Measurements from ENCODE around the gene UBLCP1. TPM values are rescaled to one million over a fixed set of nuclear protein-coding genes. Genes with fewer than 3 reads are reported as not detected.
"Not testable (repeated sequence)": the region's sequence is repeated elsewhere in the genome, so short reads cannot be mapped to it uniquely, and the experiment has no call there.

UBLCP1 gene
- total RNA-seq, 1 donor from 2014 or later = 27.8 TPM

DNA sequence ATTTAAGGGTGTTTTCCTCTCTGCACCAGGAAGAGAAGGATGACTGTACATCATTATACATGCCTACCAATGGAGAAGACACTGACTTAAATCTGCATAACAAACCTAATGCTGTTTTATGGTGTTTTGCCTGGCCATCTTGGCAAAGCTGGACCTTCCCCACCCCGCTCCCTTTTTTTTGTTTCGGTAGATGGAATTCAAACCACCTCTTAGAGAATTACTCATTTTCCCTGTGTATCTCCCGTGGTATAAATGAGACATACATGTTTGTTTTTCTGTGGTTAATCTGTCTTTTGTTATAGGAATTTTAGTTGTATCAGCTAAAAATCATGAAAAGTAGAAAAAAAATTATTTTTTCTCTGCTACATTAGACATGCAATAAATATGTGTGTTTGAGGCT is 38.4 kb downstream of the UBLCP1 start:
- H3K4me1 Mint-ChIP-seq = peaks cover 8% of the 10 kb centered on the region
- peaks cover 37% of the 10 kb centered on the region for H3K9me3 Mint-ChIP-seq
- H3K36me3 Mint-ChIP-seq = peaks cover 3% of the 10 kb centered on the region
- no peak overlapping the region for H3K4me3 Mint-ChIP-seq
- H3K27me3 Mint-ChIP-seq (ENCODE audit: low read depth) = peaks cover 29% of the 10 kb centered on the region
- no peak for DNase-seq (ENCODE audit: low spot score in 2 of 2, unreplicated experiment in 2 of 2)
- TF ChIP-seq CTCF (IDR thresholded peaks at IDR 0.05; ENCODE audit: unreplicated experiment) = no peak
- no peak overlapping the region for H3K27ac Mint-ChIP-seq

DNA sequence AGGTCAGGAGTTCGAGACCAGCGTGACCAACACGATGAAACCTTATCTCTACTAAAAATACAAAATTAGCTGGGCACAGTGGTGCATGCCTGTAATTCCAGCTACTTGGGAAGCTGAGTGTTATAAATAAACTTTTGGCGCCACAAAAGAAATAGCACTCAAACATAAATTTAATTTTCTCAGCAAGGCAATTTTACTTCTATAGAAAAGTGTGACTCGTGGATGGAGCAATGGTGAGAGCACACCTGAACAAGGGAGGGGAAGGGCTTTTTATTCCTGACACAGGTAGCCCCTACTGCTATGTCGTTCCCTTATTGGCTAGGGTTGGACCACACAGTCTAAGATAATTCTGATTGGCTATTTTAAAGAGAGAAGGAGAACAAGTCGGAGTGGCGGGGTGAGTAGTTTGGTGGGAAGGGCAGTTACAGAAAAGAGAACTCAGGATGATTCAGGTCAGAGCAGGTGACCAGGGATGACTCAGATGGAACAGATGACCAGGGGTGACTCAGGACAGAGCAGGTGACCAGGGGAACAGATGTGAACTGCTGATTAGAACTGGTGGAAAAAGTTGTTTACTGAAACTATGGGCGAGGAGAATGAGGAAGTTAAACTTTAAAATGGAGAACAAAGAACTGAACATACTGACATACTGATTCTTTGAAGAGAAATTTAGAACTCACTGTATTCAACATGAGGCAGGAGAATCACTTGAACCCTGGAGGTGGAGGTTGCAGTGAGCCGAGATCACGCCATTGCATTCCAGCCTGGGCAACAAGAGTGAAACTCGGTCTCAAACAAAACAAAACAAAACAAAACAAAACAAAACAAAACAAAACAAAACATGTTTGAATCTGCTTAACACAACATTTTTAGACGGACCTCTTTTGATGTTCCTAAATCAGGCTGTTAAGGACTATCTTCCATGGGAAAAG is 39.1 kb downstream of the UBLCP1 start:
- Mint-ChIP-seq H3K27me3 (ENCODE audit: low read depth) (peaks cover 33% of the 10 kb centered on the region), H3K9me3 (peaks cover 33% of the 10 kb centered on the region)
- DNase-seq (ENCODE audit: low spot score in 2 of 2, unreplicated experiment in 2 of 2); H3K27ac Mint-ChIP-seq; H3K36me3 Mint-ChIP-seq; H3K4me1 Mint-ChIP-seq; H3K4me3 Mint-ChIP-seq: not testable (repeated sequence)

GRCh38 chr5:159303286-159303685 is 40.2 kb downstream of the UBLCP1 start:
- H3K9me3 Mint-ChIP-seq = peaks cover 27% of the 10 kb centered on the region
- no peak overlapping the region for H3K27ac Mint-ChIP-seq
- H3K4me1 Mint-ChIP-seq = peaks cover 8% of the 10 kb centered on the region
- TF ChIP-seq CTCF (IDR thresholded peaks at IDR 0.05; ENCODE audit: unreplicated experiment) = no peak
- H3K4me3 Mint-ChIP-seq = no peak overlapping the region
- no peak for DNase-seq (ENCODE audit: low spot score in 2 of 2, unreplicated experiment in 2 of 2)
- peaks cover 3% of the 10 kb centered on the region for H3K36me3 Mint-ChIP-seq
- peaks cover 44% of the 10 kb centered on the region for H3K27me3 Mint-ChIP-seq (ENCODE audit: low read depth)

- Mint-ChIP-seq H3K36me3 (peaks cover 3% of the 10 kb centered on the region), H3K27ac (no peak overlapping the region), H3K27me3 (ENCODE audit: low read depth) (peaks cover 61% of the 10 kb centered on the region), H3K4me1 (peaks cover 6% of the 10 kb centered on the region), H3K4me3 (no peak overlapping the region), H3K9me3 (peaks cover 19% of the 10 kb centered on the region)
- no peak for DNase-seq (ENCODE audit: low spot score in 2 of 2, unreplicated experiment in 2 of 2)
- no peak for TF ChIP-seq CTCF (IDR thresholded peaks at IDR 0.05; ENCODE audit: unreplicated experiment)
Measured at GRCh38 chr5:159304961-159305595, 42.0 kb downstream of the UBLCP1 start.

GRCh38 chr5:159309689-159310433 is 46.8 kb downstream of the UBLCP1 start:
- H3K9me3 Mint-ChIP-seq = no peaks in the 10 kb centered on the region
- peaks cover 83% of the 10 kb centered on the region for H3K27me3 Mint-ChIP-seq (ENCODE audit: low read depth)

More at GRCh38 chr5:159309689-159310433, 46.8 kb downstream of the UBLCP1 start:
- Mint-ChIP-seq H3K36me3 (no peaks in the 10 kb centered on the region), H3K4me3 (no peak overlapping the region), H3K27ac (no peak overlapping the region), H3K4me1 (peaks cover 7% of the 10 kb centered on the region)
- TF ChIP-seq CTCF (IDR thresholded peaks at IDR 0.05; ENCODE audit: unreplicated experiment) = no peak
- no peak for DNase-seq (ENCODE audit: low spot score in 2 of 2, unreplicated experiment in 2 of 2)

Measured in mesothelial cell of epicardium (in vitro differentiated cells).